ENCODE results near the gene CLDND2.

DNA sequence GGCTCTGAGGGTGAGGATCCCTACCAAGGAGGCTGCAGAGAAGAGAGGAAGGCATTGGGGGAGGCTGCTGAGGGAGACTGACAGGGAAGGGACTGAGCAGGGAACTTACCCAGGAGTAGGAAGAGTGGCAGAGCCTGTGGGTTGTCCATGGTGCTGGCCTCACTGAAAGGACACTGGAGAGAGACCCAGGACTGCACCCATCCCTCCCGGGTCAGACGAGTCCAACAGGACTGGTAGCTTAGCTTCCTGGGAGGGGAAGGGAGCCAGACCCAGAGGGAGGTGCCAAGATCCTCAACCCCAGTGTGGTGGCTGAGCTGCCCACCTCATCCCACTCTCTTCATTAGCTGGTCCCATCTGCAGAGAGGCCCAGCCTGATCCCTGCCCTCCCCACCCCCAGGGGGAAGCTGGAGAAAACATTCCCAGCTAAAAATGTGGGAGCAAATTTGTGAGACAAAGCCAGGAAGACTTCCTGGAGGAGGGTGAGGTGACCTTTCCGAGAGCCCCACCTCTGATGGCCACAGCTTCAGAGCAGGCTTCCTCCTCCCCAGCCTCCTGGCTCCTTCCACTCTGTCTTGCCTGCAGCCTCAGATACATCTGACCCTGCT is 26.7 kb downstream of the CLDND2 start, which contains the start of gene VSIG10L:
- TF ChIP-seq, protein P1, sequence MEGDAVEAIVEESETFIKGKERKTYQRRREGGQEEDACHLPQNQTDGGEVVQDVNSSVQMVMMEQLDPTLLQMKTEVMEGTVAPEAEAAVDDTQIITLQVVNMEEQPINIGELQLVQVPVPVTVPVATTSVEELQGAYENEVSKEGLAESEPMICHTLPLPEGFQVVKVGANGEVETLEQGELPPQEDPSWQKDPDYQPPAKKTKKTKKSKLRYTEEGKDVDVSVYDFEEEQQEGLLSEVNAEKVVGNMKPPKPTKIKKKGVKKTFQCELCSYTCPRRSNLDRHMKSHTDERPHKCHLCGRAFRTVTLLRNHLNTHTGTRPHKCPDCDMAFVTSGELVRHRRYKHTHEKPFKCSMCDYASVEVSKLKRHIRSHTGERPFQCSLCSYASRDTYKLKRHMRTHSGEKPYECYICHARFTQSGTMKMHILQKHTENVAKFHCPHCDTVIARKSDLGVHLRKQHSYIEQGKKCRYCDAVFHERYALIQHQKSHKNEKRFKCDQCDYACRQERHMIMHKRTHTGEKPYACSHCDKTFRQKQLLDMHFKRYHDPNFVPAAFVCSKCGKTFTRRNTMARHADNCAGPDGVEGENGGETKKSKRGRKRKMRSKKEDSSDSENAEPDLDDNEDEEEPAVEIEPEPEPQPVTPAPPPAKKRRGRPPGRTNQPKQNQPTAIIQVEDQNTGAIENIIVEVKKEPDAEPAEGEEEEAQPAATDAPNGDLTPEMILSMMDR (conservative IDR thresholded peaks at IDR 0.05; ENCODE audit: low read length), result no peak
- no peak for TF ChIP-seq EZH2phosphoT487 (IDR thresholded peaks at IDR 0.05; ENCODE audit: borderline replicate concordance, low read depth, low read length)
